H7 (cell line): Measurements from ENCODE around the gene STMN3. TPM values are rescaled to one million over a fixed set of nuclear protein-coding genes. Genes with fewer than 3 reads are reported as not detected.

Source experiments
- DNase-seq: peaks from one replicate; pipeline ENCODE4 v3.0.0; 2012
- H3K27me3 ChIP-seq: 2 replicates; pipeline ENCODE4 v1.6.0; 2011; ENCODE audit warnings: mild to moderate bottlenecking, low read length; ENCODE audit not compliant: control insufficient read depth, insufficient read depth
- H3K36me3 ChIP-seq: replicated peaks from 2 replicates; pipeline ENCODE4 v1.5.1; 2011; ENCODE audit warnings: low read length; ENCODE audit not compliant: control insufficient read depth, insufficient read depth
- H3K4me3 ChIP-seq: 2 replicates; pipeline ENCODE4 v1.5.1; 2011; ENCODE audit warnings: low read depth, mild to moderate bottlenecking, control low read depth, low read length, moderate library complexity; ENCODE audit not compliant: insufficient read depth
- total RNA-seq: library from RNA; depleted of rRNA; stranded (reverse); fragments of >200 nt; shearing (Covaris generic); gene quantifications from 2 replicates; pipeline ENCODE4 v1.2.3, GENCODE V29; 2014; rRNA removed

The STMN3 gene
- total RNA-seq: 24.9 and 32.7 TPM in 2 replicates

DNA sequence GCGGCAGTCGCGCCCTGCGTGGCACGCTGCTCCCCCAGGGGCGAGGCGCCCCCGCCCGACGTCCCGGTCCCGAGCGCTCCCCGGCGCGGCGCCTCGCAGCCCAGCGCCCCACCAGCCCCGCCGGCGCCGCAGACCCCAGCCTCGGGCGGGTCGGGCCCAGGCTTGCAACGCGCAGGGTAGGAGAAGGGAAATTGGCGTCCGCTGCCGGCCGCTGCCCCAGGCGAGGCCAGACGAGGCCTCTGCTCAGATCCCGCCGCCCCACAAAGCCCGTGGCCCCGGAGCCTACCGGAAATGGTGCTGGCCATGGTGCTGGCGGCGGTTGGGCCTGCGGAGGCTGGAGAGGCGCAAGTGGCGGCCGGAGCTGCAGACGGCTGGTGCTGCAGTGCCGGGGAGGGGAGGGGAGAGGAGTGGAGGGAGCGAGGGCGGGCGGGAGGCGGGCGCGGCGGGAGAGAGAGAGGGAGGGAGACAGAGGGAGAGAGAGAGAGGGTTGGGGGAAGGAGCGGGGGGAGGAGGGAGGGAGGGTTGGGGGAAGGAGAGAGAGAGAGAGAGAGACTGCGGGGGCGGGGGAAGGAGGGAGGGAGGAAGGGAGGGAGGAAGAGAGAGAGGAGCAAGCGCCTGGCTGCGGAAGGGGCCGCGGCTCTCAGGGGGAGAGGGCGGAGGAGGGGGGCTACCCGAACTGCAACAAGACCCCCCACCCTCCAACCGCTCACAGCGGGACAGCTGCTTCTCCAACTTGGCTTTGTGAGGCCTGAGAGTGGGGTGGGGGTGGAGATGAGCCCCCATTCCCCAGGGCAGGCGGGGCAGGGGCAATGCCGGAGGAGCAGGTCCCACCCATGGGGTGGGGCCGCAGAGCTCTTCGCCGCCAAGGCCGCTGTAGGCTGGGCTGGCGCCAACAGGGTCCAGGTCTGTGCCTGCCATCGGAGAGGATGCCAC lies at the start of gene STMN3:
Gene STMN3 (minus strand): TSS at position 384 of the 933 bp plus-strand sequence. CDS start 79 bp downstream, at position 305.
- peak; percentile 95 for DNase-seq
- Histone ChIP-seq H3K27me3 (peaks cover 12% of the 10 kb centered on the region), H3K36me3 (no peaks in the 10 kb centered on the region), H3K4me3 (peak within 1 kb of the TSS; percentile 64)

DNA sequence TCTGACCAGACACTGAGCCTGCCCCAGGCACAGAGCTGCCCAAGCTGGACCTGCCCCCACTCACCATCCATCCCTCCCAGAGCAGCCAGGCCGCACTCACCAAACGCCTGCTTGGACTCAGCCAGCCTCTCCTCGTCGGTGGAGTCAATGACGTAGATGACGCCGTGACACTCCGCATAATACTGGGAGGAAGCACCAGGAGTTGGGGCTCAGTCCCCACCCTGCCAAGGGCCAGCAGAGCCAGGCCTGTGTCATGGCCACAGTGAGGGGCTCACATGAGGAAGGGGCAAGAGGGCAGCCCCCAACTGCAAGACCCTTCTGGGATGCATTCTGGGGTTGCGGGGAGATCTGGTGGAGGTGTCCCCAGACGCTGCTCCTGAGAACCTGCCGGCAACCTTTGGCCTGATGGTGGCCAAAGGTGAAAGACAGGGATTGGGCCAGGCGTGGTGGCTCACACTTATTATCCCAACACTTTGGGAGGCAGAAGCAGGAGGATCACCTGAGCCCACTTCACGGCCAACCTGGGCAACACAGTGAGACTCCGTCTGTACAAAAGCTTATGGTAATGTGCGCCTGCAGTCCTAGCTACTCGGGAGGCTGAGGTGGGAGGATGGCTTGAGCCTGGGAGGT lies 48.9 kb upstream of the STMN3 start:
- H3K27me3 ChIP-seq: no peaks in the 10 kb centered on the region; the same call in 1 of the 2 replicates
- H3K4me3 ChIP-seq: no peak overlapping the region
- H3K36me3 ChIP-seq: peaks cover 16% of the 10 kb centered on the region
- no peak for DNase-seq

DNA sequence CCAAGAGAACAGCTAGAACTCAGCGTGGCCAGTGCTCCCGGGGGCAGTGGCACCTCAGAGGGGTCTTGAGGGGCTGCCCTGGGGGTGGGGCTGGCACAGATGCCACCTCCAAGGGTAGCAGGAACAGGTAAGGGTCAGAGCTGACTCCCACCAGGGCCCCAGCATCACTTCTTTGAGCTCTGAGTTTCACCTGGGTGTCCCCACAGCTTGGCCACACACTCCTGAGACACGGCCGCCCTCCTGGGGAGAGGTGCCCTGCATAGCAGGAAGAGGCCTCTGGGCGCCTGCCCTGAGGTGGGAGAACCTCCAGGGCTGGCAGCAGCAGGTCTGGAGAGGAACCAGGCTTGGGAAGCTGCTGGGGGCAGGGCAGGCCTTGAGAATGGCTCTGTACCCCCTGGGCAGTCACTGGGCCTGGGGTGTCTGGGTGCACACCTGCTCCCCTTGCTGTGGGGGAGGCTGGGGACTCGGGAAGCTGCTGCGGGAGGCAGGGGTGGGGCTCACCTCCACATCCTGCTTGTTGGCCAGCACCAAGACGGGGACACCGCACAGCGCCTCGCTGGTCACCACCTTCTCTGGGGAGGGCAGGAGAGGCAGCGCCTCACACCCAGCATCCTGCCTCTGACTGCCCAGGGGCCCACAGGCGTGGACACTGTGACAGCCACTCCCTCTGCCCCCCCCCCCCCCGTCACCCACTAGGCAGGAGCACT lies 48.3 kb upstream of the STMN3 start:
- Histone ChIP-seq H3K27me3 (no peaks in the 10 kb centered on the region; the same call in 1 of the 2 replicates), H3K4me3 (no peak overlapping the region), H3K36me3 (peaks cover 16% of the 10 kb centered on the region)
- DNase-seq: peak; percentile 51

DNA sequence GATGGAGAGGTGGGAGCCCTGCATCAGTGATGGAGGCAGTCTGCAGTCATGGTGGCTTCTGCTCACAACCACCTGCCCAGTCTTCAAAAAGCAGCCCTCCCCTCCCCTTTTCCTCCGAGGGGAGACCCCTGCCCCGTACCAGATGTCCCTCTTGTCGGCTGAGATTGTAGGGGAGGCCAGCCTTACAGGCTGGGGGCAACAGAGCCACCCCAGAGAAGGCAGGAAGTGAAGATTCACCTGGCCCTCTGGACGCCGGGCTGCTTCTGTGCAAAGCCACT lies 47.8 kb upstream of the STMN3 start:
- no peaks in the 10 kb centered on the region; the same call in 1 of the 2 replicates for H3K27me3 ChIP-seq
- H3K36me3 ChIP-seq: peaks cover 11% of the 10 kb centered on the region
- DNase-seq: no peak
- H3K4me3 ChIP-seq: no peak overlapping the region

DNA sequence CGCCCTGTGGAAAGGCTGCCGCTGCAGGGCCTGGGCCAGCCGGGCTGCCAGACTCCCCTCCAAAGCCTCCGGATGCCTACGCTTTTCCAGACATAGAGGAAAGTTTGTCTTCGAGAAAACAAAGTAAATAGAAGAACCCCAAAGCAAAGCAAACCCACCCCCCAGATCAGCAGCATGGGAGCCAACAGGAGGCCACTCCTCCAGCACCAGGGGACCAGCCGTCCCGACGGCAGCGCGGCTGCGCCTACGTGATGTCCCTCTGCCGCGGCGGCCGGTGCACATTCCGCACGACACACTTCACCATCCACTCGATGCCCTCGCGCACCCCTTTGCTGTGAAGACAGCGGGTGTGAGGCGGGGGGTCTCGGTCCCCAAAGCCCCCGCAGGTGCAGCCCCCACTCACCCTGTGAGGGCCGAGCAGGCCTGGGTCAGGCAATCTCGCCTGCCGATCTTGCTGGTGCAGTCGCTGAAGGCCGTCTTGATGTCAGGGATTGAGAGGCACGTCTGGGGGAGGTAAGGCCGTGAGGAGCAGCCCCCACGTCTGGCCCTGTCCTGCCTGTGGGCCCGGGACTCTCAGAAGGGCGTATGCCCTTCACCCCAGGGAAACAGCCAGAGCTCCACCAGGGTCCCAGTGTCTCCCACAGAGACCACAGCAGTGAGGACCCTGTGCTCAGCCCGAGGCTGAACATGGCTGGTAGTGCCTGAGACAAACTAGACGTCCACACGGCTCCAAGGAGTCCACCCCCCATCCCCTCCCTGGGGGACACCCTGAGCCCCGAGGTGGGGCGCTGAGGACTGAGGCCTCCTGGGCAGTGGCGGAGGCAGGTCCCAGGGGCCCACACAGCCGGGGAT lies 47.2 kb upstream of the STMN3 start:
- Histone ChIP-seq H3K27me3 (no peaks in the 10 kb centered on the region; the same call in 1 of the 2 replicates), H3K36me3 (peaks cover 9% of the 10 kb centered on the region), H3K4me3 (no peak overlapping the region)
- DNase-seq: peak; percentile 67

DNA sequence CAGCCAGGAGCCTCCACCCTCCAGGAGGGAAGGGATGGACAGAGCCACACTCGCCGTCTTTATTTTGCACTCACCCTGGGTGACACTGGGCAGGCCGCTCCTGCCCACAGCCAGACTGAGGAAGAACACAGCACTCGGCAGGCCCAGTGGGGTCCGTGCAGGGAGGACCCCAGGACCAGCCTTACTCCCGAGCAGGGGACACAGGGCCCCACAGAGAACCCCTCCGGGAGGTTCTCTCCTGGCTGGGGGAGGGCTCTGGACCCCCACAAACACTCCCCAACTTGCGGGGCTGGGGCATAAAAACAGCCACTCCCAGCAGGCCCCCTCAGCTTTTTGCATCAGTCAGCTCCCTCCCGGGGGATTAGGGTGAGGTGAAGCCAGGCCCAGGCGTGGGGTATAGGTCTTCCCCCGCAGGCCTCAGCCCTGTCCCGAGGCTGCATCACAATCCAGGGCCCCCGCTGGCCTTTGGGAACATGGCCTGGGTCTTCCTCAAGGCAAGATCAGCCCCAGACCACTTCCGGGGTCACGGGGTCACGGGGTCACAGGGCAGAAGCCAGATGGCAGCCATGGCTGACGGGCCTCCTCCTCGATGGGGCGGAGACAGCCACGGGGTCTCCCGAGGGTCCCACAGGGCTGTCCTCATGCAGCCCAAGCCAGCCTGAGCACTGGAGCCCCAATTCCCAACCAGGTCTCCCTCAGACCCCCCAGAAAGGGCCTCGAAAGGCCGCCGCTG lies 46.4 kb upstream of the STMN3 start:
- no peak for DNase-seq
- Histone ChIP-seq H3K36me3 (peaks cover 3% of the 10 kb centered on the region), H3K4me3 (no peak overlapping the region), H3K27me3 (no peaks in the 10 kb centered on the region; the same call in 1 of the 2 replicates)

DNA sequence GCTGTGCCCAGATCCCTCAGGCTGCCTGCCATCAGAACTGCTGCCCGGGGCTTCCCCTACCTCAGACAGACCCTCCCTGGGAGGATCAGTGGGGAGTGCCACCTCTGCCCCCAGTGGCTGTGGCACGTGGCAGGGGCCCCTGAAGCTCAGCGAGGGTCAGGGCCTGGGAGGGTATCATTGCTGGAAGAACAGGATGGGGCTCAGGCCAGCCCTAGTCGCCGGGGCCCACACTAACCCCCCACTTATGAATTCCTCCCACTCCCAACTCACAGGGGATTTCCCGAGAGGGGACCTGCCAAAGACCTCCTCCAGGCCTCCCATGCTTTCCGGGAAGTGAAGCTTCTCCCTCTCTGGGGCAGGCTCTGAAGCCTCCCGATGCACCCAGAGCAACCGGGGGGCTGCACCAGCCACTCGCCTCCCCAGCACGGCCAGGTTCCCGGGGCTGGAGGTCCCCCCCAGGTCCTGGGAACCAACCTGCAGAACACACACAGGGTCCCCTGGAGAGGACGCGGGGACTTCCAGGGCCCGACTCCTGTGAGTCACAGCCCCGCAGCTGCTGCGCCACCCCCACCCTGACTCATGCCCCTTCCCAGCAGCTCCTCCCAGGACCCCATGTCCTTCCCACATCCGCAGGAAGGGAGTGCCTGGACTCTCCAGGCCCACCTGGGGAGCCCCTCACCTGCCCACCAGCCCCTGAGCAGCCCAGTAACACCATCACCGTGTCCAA lies 45.7 kb upstream of the STMN3 start:
- Histone ChIP-seq H3K36me3 (peaks cover under 1% of the 10 kb centered on the region; the same call in 1 of the 2 replicates), H3K4me3 (no peak overlapping the region), H3K27me3 (no peaks in the 10 kb centered on the region; the same call in 1 of the 2 replicates)
- DNase-seq: peak; percentile 78

DNA sequence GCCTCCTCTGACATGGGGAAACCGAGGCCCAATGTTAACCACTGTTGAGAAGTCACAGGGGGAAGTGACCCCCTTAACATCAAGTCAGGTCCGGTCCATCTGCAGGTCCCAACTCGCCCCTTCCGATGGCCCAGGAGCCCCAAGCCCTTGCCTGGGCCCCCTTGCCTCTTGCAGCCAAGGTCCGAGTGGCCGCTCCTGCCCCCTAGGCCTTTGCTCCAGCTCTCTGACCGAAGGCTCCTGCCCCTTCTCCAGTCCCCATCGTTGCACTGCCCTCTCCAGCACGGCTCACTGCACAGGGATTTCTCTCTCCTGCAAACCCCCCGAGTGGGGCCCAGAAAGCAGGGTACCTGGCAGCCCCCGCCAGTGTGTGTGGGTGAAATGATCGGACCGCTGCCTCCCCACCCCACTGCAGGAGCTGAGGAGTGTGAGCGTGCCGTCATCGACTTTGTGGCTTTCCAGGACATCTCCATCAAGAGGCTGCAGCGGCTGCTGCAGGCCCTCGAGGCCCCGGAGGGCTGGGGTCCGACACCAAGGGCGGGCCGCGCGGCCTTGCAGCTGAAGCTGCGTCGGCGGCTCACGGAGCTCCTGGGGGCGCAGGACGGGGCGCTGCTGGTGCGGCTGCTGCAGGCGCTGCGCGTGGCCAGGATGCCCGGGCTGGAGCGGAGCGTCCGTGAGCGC lies 44.8 kb upstream of the STMN3 start:
- Histone ChIP-seq H3K4me3 (no peak overlapping the region), H3K27me3 (no peaks in the 10 kb centered on the region; the same call in 1 of the 2 replicates), H3K36me3 (peaks cover 1% of the 10 kb centered on the region; the same call in 1 of the 2 replicates)
- DNase-seq: peak; percentile 77

DNA sequence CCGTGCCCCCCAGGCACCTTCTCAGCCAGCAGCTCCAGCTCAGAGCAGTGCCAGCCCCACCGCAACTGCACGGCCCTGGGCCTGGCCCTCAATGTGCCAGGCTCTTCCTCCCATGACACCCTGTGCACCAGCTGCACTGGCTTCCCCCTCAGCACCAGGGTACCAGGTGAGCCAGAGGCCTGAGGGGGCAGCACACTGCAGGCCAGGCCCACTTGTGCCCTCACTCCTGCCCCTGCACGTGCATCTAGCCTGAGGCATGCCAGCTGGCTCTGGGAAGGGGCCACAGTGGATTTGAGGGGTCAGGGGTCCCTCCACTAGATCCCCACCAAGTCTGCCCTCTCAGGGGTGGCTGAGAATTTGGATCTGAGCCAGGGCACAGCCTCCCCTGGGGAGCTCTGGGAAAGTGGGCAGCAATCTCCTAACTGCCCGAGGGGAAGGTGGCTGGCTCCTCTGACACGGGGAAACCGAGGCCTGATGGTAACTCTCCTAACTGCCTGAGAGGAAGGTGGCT lies 44.2 kb upstream of the STMN3 start:
- no peak overlapping the region for H3K4me3 ChIP-seq
- no peaks in the 10 kb centered on the region; the same call in 1 of the 2 replicates for H3K27me3 ChIP-seq
- DNase-seq: peak; percentile 79

DNA sequence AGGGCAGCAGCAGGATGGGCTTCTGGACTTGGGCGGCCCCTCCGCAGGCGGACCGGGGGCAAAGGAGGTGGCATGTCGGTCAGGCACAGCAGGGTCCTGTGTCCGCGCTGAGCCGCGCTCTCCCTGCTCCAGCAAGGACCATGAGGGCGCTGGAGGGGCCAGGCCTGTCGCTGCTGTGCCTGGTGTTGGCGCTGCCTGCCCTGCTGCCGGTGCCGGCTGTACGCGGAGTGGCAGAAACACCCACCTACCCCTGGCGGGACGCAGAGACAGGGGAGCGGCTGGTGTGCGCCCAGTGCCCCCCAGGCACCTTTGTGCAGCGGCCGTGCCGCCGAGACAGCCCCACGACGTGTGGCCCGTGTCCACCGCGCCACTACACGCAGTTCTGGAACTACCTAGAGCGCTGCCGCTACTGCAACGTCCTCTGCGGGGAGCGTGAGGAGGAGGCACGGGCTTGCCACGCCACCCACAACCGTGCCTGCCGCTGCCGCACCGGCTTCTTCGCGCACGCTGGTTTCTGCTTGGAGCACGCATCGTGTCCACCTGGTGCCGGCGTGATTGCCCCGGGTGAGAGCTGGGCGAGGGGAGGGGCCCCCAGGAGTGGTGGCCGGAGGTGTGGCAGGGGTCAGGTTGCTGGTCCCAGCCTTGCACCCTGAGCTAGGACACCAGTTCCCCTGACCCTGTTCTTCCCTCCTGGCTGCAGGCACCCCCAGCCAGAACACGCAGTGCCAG lies 43.6 kb upstream of the STMN3 start, which contains the start of gene TNFRSF6B:
Gene TNFRSF6B (plus strand): TSS at position 25 of the 729 bp plus-strand sequence. CDS start 116 bp downstream, at position 141.
- peaks cover 1% of the 10 kb centered on the region; the same call in 1 of the 2 replicates for H3K36me3 ChIP-seq
- peak within 1 kb of the TSS; percentile 37 for H3K4me3 ChIP-seq
- no peaks in the 10 kb centered on the region; the same call in 1 of the 2 replicates for H3K27me3 ChIP-seq
- peak; percentile 85 for DNase-seq

More for the DNA sequence above, 44.2 kb upstream of the STMN3 start:
- H3K36me3 ChIP-seq: peaks cover 1% of the 10 kb centered on the region; the same call in 1 of the 2 replicates

DNA sequence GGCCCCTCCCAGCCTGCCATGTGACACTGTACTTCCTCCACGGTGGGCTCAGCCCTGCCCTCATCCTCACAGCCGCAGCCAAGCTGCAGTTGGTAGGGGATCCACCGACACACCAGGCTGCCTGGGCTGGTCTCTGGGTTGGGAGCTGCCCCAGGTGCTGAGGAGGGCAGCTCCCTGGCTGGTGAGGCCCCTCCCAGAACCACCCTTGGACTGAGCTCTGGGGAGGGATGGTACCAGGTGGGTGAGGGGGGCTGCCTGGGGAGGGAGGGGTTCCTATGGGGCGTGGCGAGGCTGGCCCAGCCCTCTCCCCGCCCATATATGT lies 43.0 kb upstream of the STMN3 start:
- peak; percentile 97 for DNase-seq
- peaks cover 1% of the 10 kb centered on the region; the same call in 1 of the 2 replicates for H3K36me3 ChIP-seq
- H3K4me3 ChIP-seq: no peak overlapping the region; the same call in 1 of the 2 replicates
- H3K27me3 ChIP-seq: no peaks in the 10 kb centered on the region; the same call in 1 of the 2 replicates
